ENCODE data around the gene UBE3D.

The UBE3D gene

GRCh38 chr6:83051377-83052172 lies 14.1 kb downstream of the UBE3D start:
- H3K27me3 ChIP-seq (ENCODE audit: insufficient read depth, poor library complexity, severe bottlenecking), result no peaks in the 10 kb centered on the region
- TF ChIP-seq GABPA (IDR thresholded peaks at IDR 0.05; ENCODE audit: low read depth), result no peak
- TF ChIP-seq, protein P1, sequence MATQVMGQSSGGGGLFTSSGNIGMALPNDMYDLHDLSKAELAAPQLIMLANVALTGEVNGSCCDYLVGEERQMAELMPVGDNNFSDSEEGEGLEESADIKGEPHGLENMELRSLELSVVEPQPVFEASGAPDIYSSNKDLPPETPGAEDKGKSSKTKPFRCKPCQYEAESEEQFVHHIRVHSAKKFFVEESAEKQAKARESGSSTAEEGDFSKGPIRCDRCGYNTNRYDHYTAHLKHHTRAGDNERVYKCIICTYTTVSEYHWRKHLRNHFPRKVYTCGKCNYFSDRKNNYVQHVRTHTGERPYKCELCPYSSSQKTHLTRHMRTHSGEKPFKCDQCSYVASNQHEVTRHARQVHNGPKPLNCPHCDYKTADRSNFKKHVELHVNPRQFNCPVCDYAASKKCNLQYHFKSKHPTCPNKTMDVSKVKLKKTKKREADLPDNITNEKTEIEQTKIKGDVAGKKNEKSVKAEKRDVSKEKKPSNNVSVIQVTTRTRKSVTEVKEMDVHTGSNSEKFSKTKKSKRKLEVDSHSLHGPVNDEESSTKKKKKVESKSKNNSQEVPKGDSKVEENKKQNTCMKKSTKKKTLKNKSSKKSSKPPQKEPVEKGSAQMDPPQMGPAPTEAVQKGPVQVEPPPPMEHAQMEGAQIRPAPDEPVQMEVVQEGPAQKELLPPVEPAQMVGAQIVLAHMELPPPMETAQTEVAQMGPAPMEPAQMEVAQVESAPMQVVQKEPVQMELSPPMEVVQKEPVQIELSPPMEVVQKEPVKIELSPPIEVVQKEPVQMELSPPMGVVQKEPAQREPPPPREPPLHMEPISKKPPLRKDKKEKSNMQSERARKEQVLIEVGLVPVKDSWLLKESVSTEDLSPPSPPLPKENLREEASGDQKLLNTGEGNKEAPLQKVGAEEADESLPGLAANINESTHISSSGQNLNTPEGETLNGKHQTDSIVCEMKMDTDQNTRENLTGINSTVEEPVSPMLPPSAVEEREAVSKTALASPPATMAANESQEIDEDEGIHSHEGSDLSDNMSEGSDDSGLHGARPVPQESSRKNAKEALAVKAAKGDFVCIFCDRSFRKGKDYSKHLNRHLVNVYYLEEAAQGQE (IDR thresholded peaks at IDR 0.05; ENCODE audit: insufficient replicate concordance, low read depth), result no peak
- no peak for TF ChIP-seq SPI1 (IDR thresholded peaks at IDR 0.05; ENCODE audit: borderline replicate concordance, low read depth)
- TF ChIP-seq CTCF (IDR thresholded peaks at IDR 0.05; ENCODE audit: insufficient read depth, low read length), result no peak
- no peak for TF ChIP-seq POLR2AphosphoS5 (IDR thresholded peaks at IDR 0.05; ENCODE audit: low read depth)
- DNase-seq (ENCODE audit: low read depth in 1 of 2, low spot score in 1 of 2), result no peak
- H3K4me3 ChIP-seq (replicated peaks; ENCODE audit: insufficient read depth, low read length), result no peak overlapping the region
- H3K27ac ChIP-seq (replicated peaks), result no peak overlapping the region

DNA sequence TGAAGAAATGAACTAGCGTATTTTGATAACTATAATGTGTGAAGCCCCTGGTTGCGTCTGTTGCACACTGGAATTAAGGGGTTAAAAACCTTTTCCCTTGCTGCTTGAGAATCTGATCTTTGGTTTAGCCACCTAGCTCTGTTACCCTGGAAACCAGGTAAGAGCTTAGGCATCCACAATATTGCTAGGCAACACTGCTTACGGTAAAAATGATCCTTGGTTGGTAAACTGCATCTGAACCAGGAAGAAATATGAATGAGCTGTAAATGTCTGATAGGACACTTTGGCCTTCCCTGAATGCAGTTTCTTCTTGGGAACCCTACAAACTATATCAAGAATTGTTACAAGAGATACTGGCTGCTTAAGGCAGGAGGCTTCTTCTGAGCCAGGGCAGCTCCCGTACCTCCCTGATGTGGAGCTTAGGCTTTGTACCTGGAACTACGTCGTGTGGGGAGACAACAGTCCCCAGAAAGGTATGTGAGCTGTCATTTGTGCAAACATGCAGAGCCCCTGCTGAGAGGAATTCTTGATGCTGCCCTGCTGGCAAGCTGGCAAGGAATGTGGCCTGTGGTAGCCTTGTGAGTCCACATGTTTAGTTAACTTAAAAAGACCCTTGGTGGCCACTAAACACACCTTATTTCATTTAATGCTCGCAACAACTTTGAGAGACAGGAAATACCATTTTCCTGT lies 18.4 kb downstream of the UBE3D start:
- no peak for DNase-seq (ENCODE audit: low read depth in 1 of 2, low spot score in 1 of 2)
- Histone ChIP-seq H3K27me3 (ENCODE audit: insufficient read depth, poor library complexity, severe bottlenecking) (no peaks in the 10 kb centered on the region), H3K27ac (replicated peaks) (no peak overlapping the region), H3K4me3 (replicated peaks; ENCODE audit: insufficient read depth, low read length) (no peak overlapping the region)
- TF ChIP-seq GABPA (IDR thresholded peaks at IDR 0.05; ENCODE audit: low read depth), result no peak
- TF ChIP-seq CTCF (IDR thresholded peaks at IDR 0.05; ENCODE audit: insufficient read depth, low read length), result no peak
- no peak for TF ChIP-seq POLR2AphosphoS5 (IDR thresholded peaks at IDR 0.05; ENCODE audit: low read depth)
- TF ChIP-seq, protein P1 (IDR thresholded peaks at IDR 0.05; ENCODE audit: insufficient replicate concordance, low read depth), result no peak
- no peak for TF ChIP-seq SPI1 (IDR thresholded peaks at IDR 0.05; ENCODE audit: borderline replicate concordance, low read depth)

GRCh38 chr6:83044091-83044768 lies 21.4 kb downstream of the UBE3D start:
- H3K27me3 ChIP-seq (ENCODE audit: insufficient read depth, poor library complexity, severe bottlenecking), result no peaks in the 10 kb centered on the region
- TF ChIP-seq, protein P1 (IDR thresholded peaks at IDR 0.05; ENCODE audit: insufficient replicate concordance, low read depth), result no peak
- TF ChIP-seq CTCF (IDR thresholded peaks at IDR 0.05; ENCODE audit: insufficient read depth, low read length) (no peak), SPI1 (IDR thresholded peaks at IDR 0.05; ENCODE audit: borderline replicate concordance, low read depth) (no peak), POLR2AphosphoS5 (IDR thresholded peaks at IDR 0.05; ENCODE audit: low read depth) (no peak)
- no peak overlapping the region for H3K4me3 ChIP-seq (replicated peaks; ENCODE audit: insufficient read depth, low read length)
- H3K27ac ChIP-seq (replicated peaks), result no peak overlapping the region
- DNase-seq (ENCODE audit: low read depth in 1 of 2, low spot score in 1 of 2), result no peak
